HG02588 (cell line): Measurements from ENCODE around the gene FMNL3.
"Not testable (repeated sequence)": the region's sequence is repeated elsewhere in the genome, so short reads cannot be mapped to it uniquely, and the experiment has no call there.

Experiments used
- ATAC-seq: cut with Tn5 transposase; IDR thresholded peaks from one replicate; pipeline ENCODE4 v1.9.1; 2021; ENCODE audit warnings: mild to moderate bottlenecking, moderate library complexity; ENCODE audit not compliant: unreplicated experiment

The FMNL3 gene

GRCh38 chr12:49713952-49714351, 6.7 kb upstream of the FMNL3 start:
- ATAC-seq, result not testable (repeated sequence)

DNA sequence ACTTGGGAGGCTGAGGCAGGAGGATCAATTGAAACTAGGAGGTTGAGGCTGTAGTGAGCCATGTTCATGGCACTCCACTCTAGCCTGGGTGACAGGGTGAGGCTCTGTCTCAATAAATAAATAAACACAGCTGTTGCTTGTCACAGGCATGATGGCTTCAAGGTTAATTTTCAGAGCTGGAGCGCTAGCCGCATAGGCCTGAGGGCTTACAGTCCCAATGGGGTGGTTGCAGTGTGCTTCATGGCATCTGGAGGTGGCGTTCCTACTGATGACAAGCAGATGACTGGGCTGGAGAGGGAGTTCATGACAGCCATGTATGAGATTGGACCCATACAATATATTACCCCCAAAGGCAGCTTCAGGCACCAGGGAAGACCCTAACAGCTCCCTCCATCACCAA, 1.6 kb upstream of the FMNL3 start:
- no peak for ATAC-seq

- no peak for ATAC-seq
Measured at GRCh38 chr12:49707812-49708147, 575 bp upstream of the FMNL3 start.

- ATAC-seq, result peak; percentile 26
Measured at GRCh38 chr12:49706351-49707127, 666 bp downstream of the FMNL3 start.

- no peak for ATAC-seq
Measured at GRCh38 chr12:49705479-49706134, 1.6 kb downstream of the FMNL3 start.

GRCh38 chr12:49703647-49704137, 3.5 kb downstream of the FMNL3 start:
- ATAC-seq, result no peak

DNA sequence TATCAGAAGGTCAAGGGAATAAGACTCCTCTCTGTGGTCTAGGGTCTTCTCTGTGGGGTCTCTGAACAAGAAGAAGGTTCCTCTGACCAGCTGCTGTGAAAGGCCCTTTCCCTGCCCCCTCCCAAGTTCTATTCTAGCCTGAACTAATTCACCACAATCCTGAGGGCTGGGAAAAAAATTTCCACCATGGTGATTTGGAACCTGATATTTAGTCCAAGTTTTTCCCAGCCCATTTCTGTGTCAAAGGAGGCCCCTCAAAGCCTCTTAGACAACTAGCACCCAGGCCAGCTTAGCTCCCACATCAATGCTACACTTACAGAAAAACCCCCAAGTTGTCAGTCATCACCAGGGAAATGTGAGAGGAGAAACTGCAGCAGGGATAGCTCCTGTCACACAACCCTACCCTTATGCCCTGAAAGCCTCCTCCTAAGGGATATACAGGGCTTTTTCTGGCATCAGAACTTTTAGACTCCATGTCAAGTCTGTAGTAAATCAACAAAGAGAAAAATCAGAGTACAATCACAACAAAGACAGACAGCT, 4.5 kb downstream of the FMNL3 start:
- ATAC-seq, result no peak

DNA sequence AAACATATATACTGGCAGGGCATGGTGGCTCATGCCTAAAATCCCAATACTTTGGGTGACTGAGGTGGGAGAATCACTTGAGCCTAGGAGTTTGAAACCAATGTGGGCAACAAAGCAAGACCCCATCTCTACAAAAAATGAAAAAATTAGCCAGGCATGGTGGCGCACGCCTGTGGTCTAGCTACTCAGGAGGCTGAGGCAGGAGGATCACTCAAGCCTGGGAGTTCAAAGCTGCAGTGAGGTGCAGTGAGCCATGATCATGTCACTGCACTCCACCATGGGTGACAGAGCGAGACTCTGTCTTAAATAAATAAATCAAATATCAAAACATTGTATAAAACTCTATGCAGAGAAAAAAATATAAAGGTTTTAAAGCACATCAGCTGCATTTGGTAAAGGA, 5.2 kb downstream of the FMNL3 start:
- no peak for ATAC-seq

DNA sequence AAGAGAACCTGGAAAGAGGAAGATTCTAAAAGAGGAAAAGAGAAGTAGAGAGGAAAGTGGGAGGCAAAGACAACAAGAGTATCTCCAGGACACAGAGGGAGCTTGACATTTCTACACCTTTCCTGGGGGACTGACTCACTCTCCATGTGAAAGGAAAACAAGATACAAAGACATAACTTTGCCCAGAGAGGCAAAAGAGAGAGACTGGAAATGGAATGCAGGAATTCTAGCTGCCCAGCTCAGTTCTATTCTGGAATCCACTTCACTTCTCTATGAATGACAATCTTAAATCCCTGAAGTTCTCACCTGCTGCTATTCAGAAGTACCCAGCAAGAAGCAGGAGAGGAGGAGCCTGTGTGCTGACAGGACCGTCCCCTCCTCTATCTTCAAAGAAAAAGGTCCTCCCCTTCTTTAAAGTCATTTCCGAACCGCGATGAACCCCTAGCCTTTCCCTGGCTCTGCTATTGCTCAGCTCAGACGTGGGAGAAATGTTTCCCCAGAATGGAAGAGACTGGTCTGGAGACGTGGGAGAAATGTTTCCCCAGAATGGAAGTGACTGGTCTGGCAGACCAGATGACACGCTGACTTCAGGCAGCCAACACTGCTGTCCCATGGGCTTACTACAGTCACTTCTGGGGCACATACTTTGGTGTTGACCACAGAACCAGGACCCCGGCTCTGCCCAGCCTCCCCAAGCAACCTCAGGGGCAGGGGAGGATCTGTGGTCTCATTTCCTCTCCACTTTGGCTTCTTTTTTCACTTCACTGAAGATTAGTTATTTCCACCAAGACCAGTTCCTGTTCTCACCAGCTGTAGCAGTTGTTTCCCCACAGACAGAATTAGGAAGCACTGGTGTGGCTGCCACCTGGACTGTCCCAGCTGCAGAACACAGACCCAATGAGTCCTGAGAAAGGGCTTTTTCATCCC, 8.3 kb downstream of the FMNL3 start:
- ATAC-seq, result peak; percentile 66

DNA sequence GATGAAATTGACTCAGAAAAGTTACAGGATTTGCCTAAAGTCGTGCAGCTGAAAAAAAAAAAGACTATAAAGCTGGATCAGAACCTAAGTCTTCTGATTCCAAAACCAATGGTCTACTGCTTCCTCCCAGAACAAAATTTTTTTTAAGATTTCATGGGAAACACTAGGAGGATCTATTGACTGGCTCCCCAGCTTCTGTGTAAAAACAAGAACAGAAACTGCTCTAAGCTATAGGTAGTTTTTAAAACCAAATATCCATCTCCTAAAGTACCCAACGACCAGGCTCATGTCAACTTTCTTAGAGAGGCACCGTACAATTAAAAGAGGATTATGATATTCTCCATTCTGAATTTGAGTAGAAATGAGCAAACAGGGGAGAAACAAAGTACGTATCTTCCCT, 9.4 kb downstream of the FMNL3 start:
- ATAC-seq, result no peak

- no peak for ATAC-seq
Measured at GRCh38 chr12:49696723-49697122, 10.5 kb downstream of the FMNL3 start.

GRCh38 chr12:49693931-49694444, 13.2 kb downstream of the FMNL3 start:
- ATAC-seq, result no peak

DNA sequence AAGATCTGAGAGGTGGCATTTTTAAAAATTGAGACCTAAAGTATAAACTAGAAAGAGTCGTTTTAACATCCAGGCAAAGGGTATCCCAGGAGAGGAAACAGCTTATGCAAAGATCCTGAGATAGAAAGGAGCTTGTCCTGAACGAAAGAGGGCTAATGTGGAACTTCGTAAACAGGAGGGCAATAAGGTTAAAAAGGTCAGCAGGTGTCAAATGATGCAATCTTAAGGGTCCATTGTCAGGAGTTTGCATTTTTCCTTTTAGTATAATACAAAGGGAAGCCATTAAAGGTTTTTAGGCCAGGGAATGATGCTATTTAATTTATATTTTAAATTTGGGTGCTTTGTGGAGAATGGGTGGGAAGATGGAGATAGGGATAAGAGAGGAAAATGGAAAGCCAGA, 14.4 kb downstream of the FMNL3 start:
- no peak for ATAC-seq

GRCh38 chr12:49689785-49690184, 17.4 kb downstream of the FMNL3 start:
- ATAC-seq, result no peak

DNA sequence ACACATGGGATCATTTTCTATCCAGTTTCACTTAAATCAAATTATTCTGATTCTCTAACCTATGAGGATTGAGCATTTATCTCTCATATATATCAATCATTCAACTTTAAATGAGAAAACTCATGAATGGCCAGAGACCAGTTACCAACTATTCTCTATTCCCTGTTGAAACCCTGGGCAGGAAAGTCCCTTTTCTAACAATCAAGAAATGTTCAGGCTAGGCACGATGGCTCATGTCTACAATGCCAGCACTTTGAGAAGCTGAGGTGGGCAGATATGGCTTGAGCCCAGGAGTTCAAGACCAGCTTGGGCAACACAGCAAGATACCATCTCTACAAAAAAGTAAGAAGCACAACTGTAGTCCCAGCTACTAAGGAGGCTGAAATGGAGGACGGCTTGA, 18.0 kb downstream of the FMNL3 start:
- no peak for ATAC-seq

GRCh38 chr12:49687941-49688340, 19.3 kb downstream of the FMNL3 start:
- no peak for ATAC-seq

DNA sequence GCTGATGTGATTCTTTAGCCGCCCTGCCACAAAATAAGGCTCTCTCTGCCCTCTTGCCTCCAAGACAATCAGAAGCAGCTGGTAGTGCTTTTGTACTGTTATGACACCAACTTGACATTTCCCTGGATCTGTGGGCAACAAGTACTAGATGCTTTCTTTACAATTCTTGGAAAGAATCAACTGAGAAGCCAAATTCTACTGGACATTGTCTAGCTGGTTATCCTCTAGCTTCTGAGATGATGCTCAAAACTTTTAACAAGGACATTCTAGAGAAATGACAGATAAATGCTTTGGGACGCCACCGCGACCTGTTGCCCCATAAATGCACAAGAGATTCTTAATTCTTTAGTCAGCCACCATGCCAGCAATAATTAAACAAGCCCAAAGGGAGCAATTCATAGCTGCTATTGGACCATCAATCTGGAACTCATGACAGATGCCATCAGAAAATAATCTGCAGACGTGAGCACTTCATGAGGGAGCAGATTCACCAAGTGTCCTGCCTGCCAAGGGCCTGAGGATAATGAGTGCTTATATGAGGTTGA, 22.8 kb downstream of the FMNL3 start:
- no peak for ATAC-seq

- ATAC-seq, result no peak
Measured at GRCh38 chr12:49683599-49684309, 23.5 kb downstream of the FMNL3 start.

DNA sequence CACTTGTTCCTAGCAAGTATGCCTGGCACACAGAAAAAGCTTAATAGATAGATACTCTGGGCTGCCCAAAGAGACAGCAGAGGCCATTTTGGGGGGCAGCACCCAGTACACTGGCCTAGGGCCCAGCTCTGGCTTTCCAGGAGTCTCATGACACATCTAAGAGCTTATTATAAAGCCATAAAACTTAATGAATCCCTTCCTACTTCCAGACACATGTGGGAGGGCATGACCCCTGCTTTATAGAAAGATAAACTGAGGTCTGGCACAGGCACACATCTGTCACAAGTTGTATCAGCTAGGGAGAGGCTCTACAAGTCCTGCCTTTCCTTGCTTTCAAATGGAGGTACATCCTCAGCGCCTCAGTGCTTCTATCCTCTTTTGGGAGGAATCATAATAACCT, 27.1 kb downstream of the FMNL3 start:
- no peak for ATAC-seq

GRCh38 chr12:49678711-49679110, 28.5 kb downstream of the FMNL3 start:
- no peak for ATAC-seq
